Neuronal stem cell (in vitro differentiated cells): ENCODE measurements around the gene B4GALT1.

Experiments used
- DNase-seq: peaks from one replicate; pipeline ENCODE4 v3.0.0-alpha.2; 2013; ENCODE audit warnings: low spot score
- H2AFZ ChIP-seq: one replicate; pipeline ENCODE4 v1.6.1; 2013; ENCODE audit warnings: mild to moderate bottlenecking, low read length, inconsistent platforms
- H2AK5ac ChIP-seq: 2 replicates; pipeline ENCODE4 v1.6.1; 2013; ENCODE audit warnings: low read depth, mild to moderate bottlenecking, inconsistent platforms, low read length, moderate library complexity, mixed read lengths
- H2BK120ac ChIP-seq: 2 replicates; pipeline ENCODE4 v1.6.1; 2013; ENCODE audit warnings: low read depth, mild to moderate bottlenecking, inconsistent platforms, low read length, moderate library complexity, mixed read lengths
- H2BK12ac ChIP-seq: one replicate; pipeline ENCODE4 v1.6.1; 2013; ENCODE audit warnings: low read length, inconsistent platforms
- H2BK15ac ChIP-seq: 2 replicates; pipeline ENCODE4 v1.6.1; 2013; ENCODE audit warnings: mild to moderate bottlenecking, low read length, inconsistent platforms, mixed read lengths
- H2BK5ac ChIP-seq: one replicate; pipeline ENCODE4 v1.6.1; 2013; ENCODE audit warnings: inconsistent platforms, mild to moderate bottlenecking, low read length, moderate library complexity
- H3K14ac ChIP-seq: one replicate; pipeline ENCODE4 v1.6.1; 2013; ENCODE audit warnings: low read length, inconsistent platforms
- H3K18ac ChIP-seq: 2 replicates; pipeline ENCODE4 v1.6.1; 2013; ENCODE audit warnings: low read length, inconsistent platforms
- H3K23ac ChIP-seq: 2 replicates; pipeline ENCODE4 v1.6.1; 2013; ENCODE audit warnings: low read depth, mild to moderate bottlenecking, mixed read lengths, low read length, inconsistent platforms; ENCODE audit not compliant: poor library complexity
- H3K27ac ChIP-seq: replicated peaks from 3 replicates; pipeline ENCODE4 v1.5.1; 2013; ENCODE audit warnings: low read length, inconsistent platforms
- H3K27me3 ChIP-seq, 3 experiments: 2 replicates each; pipeline ENCODE4 v1.6.1; 2013; ENCODE audit warnings: low read length in 3 of 3, mild to moderate bottlenecking in 2 of 3, inconsistent platforms in 1 of 3, low read depth in 1 of 3, mixed read lengths in 1 of 3, moderate library complexity in 1 of 3; ENCODE audit not compliant: control insufficient read depth in 3 of 3, insufficient read depth in 3 of 3
- H3K36me3 ChIP-seq, 2 donors: replicated peaks in 1 of 2; 2 replicates each; pipeline ENCODE4 v1.6.1; 2013; ENCODE audit warnings: low read length in 2 of 2; ENCODE audit not compliant: control insufficient read depth in 2 of 2, insufficient read depth in 2 of 2
- H3K4ac ChIP-seq: 2 replicates; pipeline ENCODE4 v1.6.1; 2013; ENCODE audit warnings: inconsistent platforms, mild to moderate bottlenecking, low read length, moderate library complexity
- H3K4me1 ChIP-seq, 2 donors: 1 replicate in 1 of 2; 2 replicates in 1 of 2; pipeline ENCODE4 v1.6.1; 2013; ENCODE audit warnings: low read length in 2 of 2, low read depth in 1 of 2; ENCODE audit not compliant: control insufficient read depth in 2 of 2, insufficient read depth in 1 of 2
- H3K4me2 ChIP-seq: one replicate; pipeline ENCODE4 v1.6.1; 2013; ENCODE audit warnings: mild to moderate bottlenecking, low read length, inconsistent platforms; ENCODE audit not compliant: insufficient read depth, poor library complexity, severe bottlenecking
- H3K4me3 ChIP-seq, 2 donors: 2 replicates each; pipeline ENCODE4 v1.5.1; 2013; ENCODE audit warnings: low read length in 2 of 2, mild to moderate bottlenecking in 2 of 2, inconsistent platforms in 1 of 2, moderate library complexity in 1 of 2
- H3K79me1 ChIP-seq: one replicate; pipeline ENCODE4 v1.6.1; 2013; ENCODE audit warnings: low read depth, mild to moderate bottlenecking, inconsistent platforms, low read length, moderate library complexity
- H3K9ac ChIP-seq: one replicate; pipeline ENCODE4 v1.6.1; 2013; ENCODE audit warnings: mild to moderate bottlenecking, low read depth, low read length, inconsistent platforms; ENCODE audit not compliant: poor library complexity
- H3K9me3 ChIP-seq, 2 donors: replicated peaks in 1 of 2; 2 replicates each; pipeline versions ENCODE3 to v1.6.1; 2013; ENCODE audit warnings: low read length in 2 of 2, mild to moderate bottlenecking in 2 of 2, inconsistent platforms in 1 of 2, low read depth in 1 of 2, mixed read lengths in 1 of 2, moderate library complexity in 1 of 2; ENCODE audit not compliant: control insufficient read depth in 2 of 2, insufficient read depth in 1 of 2
- H4K8ac ChIP-seq: one replicate; pipeline ENCODE4 v1.6.1; 2013; ENCODE audit warnings: low read depth, mild to moderate bottlenecking, inconsistent platforms, low read length, moderate library complexity
- H4K91ac ChIP-seq: one replicate; pipeline ENCODE4 v1.6.1; 2013; ENCODE audit warnings: low read length, low read depth, mild to moderate bottlenecking, inconsistent platforms; ENCODE audit not compliant: poor library complexity
- WGBS, 2 donors: extraction: QIAGEN DNeasy Blood & Tissue Kit; methylation state at CpG; one replicate each; pipeline ENCODE4 v1.1.7; 2013; ENCODE audit warnings: missing lambda C conversion rate in 2 of 2, mixed read lengths in 1 of 2; ENCODE audit not compliant: insufficient read length in 2 of 2, insufficient replicate concordance in 1 of 2; ENCODE audit errors: extremely low coverage in 2 of 2; 5-methylcytosine and 5-hydroxymethylcytosine counted together

The B4GALT1 gene

DNA sequence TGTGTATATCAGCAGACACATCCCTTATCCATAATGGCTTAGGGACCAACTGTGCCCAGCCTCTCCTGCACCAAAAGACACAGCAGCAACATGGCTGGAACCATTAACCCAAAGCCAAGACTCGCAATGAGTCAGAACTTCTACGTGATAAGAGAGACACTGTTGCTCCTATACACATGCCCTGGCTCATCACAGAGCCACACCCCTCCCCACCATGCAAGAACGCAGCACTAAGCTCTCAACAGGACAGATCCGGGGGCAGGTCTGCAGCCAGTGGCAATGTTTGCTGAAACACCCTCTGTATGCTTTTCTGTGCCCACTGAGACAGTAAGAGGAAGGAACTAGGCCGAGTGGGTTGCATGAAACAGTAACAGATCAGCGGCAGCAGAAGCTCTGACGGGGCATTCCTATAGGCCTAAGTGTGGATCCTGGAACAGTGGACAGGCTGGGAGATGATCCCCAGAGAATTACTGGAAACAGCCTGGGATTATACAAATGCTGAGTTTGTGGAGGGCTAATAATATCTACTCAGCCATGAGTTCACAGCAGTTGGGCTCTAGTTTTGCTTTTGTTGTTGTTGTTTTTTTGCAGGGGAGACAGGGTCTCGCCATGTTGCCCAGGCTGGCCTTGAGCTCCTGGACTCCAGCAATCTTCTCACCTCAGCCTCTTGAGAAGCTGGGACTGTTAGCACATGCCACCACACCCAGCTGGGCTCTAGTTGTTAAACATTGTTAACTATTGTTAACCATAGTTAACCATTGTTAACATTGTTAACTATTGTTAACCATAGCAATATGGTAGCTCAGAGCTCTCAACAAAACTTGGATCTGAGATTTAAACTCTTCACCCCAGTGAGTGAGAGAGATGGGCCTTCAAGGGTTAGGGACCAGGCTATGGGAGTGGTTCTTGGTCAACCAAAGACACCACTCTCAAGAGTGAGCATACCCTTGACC lies 41.0 kb downstream of the B4GALT1 start:
- Histone ChIP-seq H2BK12ac (no peak overlapping the region), H2AK5ac (no peak overlapping the region), H3K36me3 (peaks cover 0 to 3% of the 10 kb centered on the region in 2 donors), H3K27ac (no peak overlapping the region), H3K4me2 (no peak overlapping the region), H3K4me1 (peaks cover 0 to 2% of the 10 kb centered on the region in 2 donors), H3K23ac (no peak overlapping the region), H2BK15ac (no peak overlapping the region), H4K8ac (no peak overlapping the region), H2BK120ac (no peak overlapping the region), H3K18ac (no peak overlapping the region), H3K4ac (no peak overlapping the region), H3K14ac (no peak overlapping the region), H3K9me3 (no peaks in the 10 kb centered on the region), H2BK5ac (no peak overlapping the region), H3K27me3 (no peaks in the 10 kb centered on the region), H3K9ac (no peak overlapping the region), H3K4me3 (no peak overlapping the region), H3K79me1 (no peaks in the 10 kb centered on the region), H4K91ac (no peak overlapping the region), H2AFZ (no peak overlapping the region)
- DNase-seq: no peak
- no CpG with 5 or more reads among the region's 8 CpGs for WGBS, 2 donors

DNA sequence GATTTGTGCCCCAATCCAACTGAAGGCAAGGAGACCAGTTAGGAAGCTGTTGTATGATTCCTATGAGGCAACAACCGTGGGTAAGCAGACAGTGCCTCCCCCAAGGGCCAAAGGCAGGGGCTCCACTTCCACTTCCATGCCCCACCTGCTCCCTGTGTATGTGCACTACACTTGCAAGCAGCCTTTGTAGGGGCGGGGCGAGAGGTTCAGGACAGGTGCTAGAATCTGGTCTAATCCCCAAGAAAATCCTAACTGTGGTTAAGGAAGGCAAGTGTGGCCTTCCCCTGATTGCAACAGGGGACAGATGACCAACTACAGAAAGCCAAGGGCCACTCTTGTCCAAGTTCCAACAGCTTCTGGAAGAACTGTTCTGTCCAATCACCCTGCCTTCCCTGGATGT lies 41.7 kb downstream of the B4GALT1 start:
- DNase-seq: no peak
- H2BK12ac ChIP-seq: no peak overlapping the region
- H3K4ac ChIP-seq: no peak overlapping the region
- H3K14ac ChIP-seq: no peak overlapping the region
- peaks cover 0 to 3% of the 10 kb centered on the region in 2 donors for H3K36me3 ChIP-seq
- H2BK120ac ChIP-seq: no peak overlapping the region
- no peak overlapping the region for H2AK5ac ChIP-seq
- no peak overlapping the region for H2AFZ ChIP-seq
- H3K4me1 ChIP-seq: peaks cover 0 to 2% of the 10 kb centered on the region in 2 donors
- H3K4me3 ChIP-seq: no peak overlapping the region
- no peaks in the 10 kb centered on the region for H3K27me3 ChIP-seq
- H3K18ac ChIP-seq: no peak overlapping the region
- no peak overlapping the region for H2BK15ac ChIP-seq
- H3K27ac ChIP-seq: no peak overlapping the region
- H3K4me2 ChIP-seq: no peak overlapping the region
- H4K8ac ChIP-seq: no peak overlapping the region
- no CpG with 5 or more reads among the region's 3 CpGs for WGBS, 2 donors
- H3K9me3 ChIP-seq: no peaks in the 10 kb centered on the region
- H3K9ac ChIP-seq: no peak overlapping the region
- no peaks in the 10 kb centered on the region for H3K79me1 ChIP-seq
- no peak overlapping the region for H2BK5ac ChIP-seq
- no peak overlapping the region for H4K91ac ChIP-seq
- no peak overlapping the region for H3K23ac ChIP-seq

DNA sequence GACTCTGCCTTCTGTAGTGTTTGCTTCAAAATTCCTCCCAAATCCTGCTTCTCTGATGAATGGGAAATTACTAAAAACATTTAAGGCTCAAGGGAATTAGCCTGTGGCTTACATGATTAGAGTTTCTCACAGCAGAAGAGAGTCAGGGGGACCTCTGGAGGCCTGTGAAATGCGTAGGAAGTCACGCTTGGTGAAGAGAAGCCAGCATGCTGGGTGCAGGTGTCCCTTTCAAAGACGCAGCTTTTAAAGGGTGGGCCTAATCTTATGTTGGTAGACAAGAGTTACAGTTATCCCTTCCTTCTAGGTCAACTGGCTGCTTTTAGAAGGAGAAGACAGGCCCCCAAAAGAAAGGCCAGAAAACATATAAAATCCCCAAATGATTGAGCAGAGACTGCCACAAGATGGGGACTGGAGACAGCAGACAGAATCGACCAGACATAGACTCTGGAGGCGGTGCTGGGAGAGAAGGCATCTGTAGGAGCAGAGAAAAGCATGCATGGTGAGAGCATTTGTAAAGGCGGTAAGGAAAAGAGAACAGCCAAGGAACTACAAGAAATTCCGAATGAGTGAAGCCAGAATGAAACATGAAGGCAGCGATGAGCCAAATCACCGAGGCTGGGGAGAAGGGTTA lies 42.3 kb downstream of the B4GALT1 start:
- no peak overlapping the region for H2BK5ac ChIP-seq
- H3K79me1 ChIP-seq: no peaks in the 10 kb centered on the region
- no peak overlapping the region for H4K91ac ChIP-seq
- DNase-seq: no peak
- no peak overlapping the region for H2AK5ac ChIP-seq
- H3K9me3 ChIP-seq: no peaks in the 10 kb centered on the region
- H3K4me1 ChIP-seq: peaks cover 0 to 2% of the 10 kb centered on the region in 2 donors
- H2BK12ac ChIP-seq: no peak overlapping the region
- no peak overlapping the region for H3K27ac ChIP-seq
- no peak overlapping the region for H3K9ac ChIP-seq
- H3K4me2 ChIP-seq: no peak overlapping the region
- H3K4me3 ChIP-seq: no peak overlapping the region
- no peak overlapping the region for H3K18ac ChIP-seq
- no peak overlapping the region for H4K8ac ChIP-seq
- H3K4ac ChIP-seq: no peak overlapping the region
- H2AFZ ChIP-seq: no peak overlapping the region
- H3K36me3 ChIP-seq: peaks cover 0 to under 1% of the 10 kb centered on the region in 2 donors
- H3K23ac ChIP-seq: no peak overlapping the region
- no peak overlapping the region for H2BK120ac ChIP-seq
- no CpG with 5 or more reads among the region's 9 CpGs for WGBS, 2 donors
- no peak overlapping the region for H2BK15ac ChIP-seq
- H3K27me3 ChIP-seq: no peaks in the 10 kb centered on the region
- no peak overlapping the region for H3K14ac ChIP-seq

DNA sequence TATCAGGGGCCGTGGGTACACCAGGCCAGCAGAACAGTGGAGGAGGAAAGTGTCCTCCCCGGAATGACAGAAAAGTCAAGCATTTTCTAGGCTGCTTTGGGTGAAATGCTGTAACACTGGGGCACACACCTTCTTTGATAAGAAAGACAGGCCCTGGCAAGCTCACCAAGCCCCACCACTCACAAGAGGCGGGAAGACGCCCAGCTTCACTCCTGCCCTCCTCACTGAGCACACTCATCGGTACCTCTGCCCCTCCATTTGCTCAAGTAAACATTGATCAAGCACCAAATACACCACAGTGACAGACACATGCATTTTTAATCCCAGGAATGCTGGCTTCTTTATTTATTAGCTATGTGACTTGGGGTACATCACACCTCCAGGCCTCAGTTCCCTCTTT lies 43.1 kb downstream of the B4GALT1 start:
- Histone ChIP-seq H2BK12ac (no peak overlapping the region), H2AFZ (no peak overlapping the region), H3K9me3 (no peaks in the 10 kb centered on the region), H2BK15ac (no peak overlapping the region), H3K14ac (no peak overlapping the region), H2BK120ac (no peak overlapping the region), H3K18ac (no peak overlapping the region), H3K4me2 (no peak overlapping the region), H3K4me1 (peaks cover 0 to 2% of the 10 kb centered on the region in 2 donors), H3K4ac (no peak overlapping the region), H3K23ac (no peak overlapping the region), H3K36me3 (no peaks in the 10 kb centered on the region), H3K27me3 (no peaks in the 10 kb centered on the region), H4K8ac (no peak overlapping the region), H3K27ac (no peak overlapping the region), H2AK5ac (no peak overlapping the region), H3K4me3 (peak overlapping the region in 1 of 2 donors; percentile 4), H3K9ac (no peak overlapping the region), H3K79me1 (no peaks in the 10 kb centered on the region), H2BK5ac (no peak overlapping the region), H4K91ac (no peak overlapping the region)
- WGBS, 2 donors: no CpG with 5 or more reads among the region's 5 CpGs
- no peak for DNase-seq
